VCaP (cell line): ENCODE results near the gene NDUFAF4.

Experiments used
- H3K27ac ChIP-seq: fragments of 450-650 bp; 2 replicates; pipeline ENCODE4 v1.5.1; 2017
- TF ChIP-seq, protein P1 (sequence below): fragments of 450-650 bp; conservative IDR thresholded peaks from 2 replicates; pipeline ENCODE4 v1.5.1; 2017; ENCODE audit warnings: mild to moderate bottlenecking, moderate library complexity

NDUFAF4 gene

DNA sequence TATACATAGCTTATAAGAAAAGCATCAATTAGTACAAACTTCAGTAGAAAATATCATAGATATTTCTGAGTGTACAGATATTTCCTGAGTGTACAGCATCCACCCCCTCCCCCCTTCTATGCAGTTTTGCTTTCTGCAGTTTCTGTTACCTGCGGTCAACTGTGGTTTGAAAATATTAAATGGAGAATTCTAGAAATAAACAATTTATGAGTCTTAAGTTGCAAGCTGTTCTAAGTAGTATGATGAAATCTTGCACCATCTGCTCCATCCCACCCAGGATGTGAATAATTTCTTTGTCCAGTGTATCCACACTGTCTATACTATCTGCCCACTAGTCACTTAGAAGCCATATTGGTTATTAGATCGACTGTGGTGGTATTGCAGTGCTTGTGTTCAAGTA, 44.6 kb downstream of the NDUFAF4 start:
- H3K27ac ChIP-seq = no peak overlapping the region
- TF ChIP-seq, protein P1, sequence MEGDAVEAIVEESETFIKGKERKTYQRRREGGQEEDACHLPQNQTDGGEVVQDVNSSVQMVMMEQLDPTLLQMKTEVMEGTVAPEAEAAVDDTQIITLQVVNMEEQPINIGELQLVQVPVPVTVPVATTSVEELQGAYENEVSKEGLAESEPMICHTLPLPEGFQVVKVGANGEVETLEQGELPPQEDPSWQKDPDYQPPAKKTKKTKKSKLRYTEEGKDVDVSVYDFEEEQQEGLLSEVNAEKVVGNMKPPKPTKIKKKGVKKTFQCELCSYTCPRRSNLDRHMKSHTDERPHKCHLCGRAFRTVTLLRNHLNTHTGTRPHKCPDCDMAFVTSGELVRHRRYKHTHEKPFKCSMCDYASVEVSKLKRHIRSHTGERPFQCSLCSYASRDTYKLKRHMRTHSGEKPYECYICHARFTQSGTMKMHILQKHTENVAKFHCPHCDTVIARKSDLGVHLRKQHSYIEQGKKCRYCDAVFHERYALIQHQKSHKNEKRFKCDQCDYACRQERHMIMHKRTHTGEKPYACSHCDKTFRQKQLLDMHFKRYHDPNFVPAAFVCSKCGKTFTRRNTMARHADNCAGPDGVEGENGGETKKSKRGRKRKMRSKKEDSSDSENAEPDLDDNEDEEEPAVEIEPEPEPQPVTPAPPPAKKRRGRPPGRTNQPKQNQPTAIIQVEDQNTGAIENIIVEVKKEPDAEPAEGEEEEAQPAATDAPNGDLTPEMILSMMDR = no peak

DNA sequence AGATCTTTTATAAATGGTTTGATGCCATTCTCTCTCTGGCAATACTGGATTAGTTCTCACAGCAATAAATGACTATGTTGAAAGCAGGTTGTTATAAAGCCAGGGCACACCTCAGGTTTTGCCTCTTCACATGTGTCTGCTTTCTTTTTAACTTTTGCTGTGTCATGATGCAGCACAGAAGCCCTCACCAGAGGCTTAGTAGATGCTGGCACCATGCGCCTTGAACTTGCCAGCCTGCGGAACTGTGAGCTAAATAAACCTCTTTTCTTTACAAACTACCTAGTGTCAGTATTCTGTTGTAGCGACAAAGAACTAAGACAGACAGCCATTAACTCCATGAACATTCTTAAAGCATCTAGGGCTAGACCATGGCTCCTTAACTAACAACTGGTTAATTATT, 45.1 kb downstream of the NDUFAF4 start:
- no peak overlapping the region for H3K27ac ChIP-seq
- TF ChIP-seq, protein P1 = no peak

DNA sequence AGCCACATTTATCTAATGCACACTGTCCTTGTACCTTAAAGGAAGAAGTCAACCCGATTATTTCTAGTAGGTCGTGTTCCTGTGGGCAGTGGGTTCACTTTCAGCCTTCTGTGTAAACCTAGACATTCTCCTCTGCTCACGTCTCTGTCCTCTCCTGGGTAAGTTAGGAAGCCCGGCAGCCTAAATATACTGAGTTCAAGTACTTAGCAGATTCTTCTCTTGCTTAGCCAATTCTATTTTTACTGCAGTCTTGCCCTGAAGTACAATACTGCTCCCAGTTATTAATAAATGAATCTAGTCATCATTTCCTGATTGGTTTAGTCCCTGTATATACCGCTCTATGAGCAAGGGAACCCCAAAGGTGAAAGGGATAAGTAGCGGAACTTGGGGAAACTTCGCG, 45.8 kb downstream of the NDUFAF4 start:
- TF ChIP-seq, protein P1 = no peak
- no peak overlapping the region for H3K27ac ChIP-seq

DNA sequence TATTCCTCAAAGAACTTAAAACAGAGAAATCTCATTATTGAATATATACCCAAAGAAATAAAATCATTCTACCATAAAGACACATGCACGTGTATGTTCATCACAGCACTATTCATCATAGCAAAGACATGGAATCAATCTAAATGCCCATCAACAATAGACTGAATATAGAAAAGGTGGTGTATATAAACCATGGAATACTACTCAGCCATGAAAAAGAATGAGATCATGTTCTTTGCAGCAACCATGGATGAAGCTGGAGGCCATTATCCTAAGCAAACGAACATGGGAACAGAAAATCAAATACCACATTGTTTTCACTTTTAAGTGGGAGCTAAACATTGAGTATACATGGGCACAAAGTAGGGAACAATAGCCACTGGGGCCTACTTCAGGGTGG, 48.1 kb downstream of the NDUFAF4 start:
- TF ChIP-seq, protein P1 = no peak
- no peak overlapping the region for H3K27ac ChIP-seq

DNA sequence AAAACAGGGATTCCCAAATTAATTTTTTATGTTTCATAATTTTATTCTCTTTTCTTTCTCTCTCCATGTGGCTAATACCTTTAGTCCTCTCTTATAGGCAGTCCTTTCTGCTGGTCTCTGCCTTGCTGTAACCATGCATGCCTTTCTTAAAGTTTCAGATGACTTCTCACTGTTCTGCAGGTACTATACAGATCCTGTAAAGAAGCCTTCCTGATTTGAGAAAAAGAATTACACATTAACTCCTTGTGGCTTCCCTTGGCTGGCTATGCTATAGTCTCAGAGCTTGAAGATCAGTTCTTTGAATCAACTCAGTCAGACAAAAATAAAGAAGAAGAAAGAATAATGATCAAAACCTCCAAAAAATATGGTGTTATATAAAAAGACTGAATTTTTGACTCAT, 53.2 kb downstream of the NDUFAF4 start:
- H3K27ac ChIP-seq = no peak overlapping the region
- TF ChIP-seq, protein P1 = no peak

DNA sequence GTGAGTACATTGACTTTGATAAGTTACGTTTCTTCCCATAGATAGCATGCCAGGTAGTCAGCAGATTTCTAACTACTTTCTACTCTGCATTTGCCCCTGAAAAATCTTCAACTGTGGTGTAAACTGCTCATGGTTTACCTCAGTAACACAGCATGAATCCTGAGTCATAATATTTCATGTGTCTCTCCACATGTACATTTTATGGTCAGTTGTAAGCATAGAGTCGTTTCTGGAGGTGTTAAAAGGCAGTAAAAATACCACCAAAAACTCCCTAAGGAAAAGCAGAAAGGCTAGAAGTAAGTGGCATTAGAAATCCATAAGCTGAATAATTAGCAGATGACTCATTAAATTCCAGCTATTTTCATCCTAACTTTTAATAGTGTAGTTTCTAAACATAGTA, 56.3 kb downstream of the NDUFAF4 start:
- H3K27ac ChIP-seq = no peak overlapping the region
- TF ChIP-seq, protein P1 = no peak
